Pancreas (tissue), 10 donors: ENCODE results near the gene PRDM16. TPM values are rescaled to one million over a fixed set of nuclear protein-coding genes. Genes with fewer than 3 reads are reported as not detected.
A peak's percentile ranks its signal among the peaks of the same experiment; 100 is the strongest.

ENCODE experiments used
- ATAC-seq, 4 donors: fragments of 200-7000 bp; cut with Tn5 transposase; one replicate each; pipeline versions ENCODE4 v1.8.0 to v1.9.1; 2020; ENCODE audit warnings: mild to moderate bottlenecking in 4 of 4, moderate library complexity in 4 of 4
- DNase-seq, 6 donors: peaks; one replicate each; pipeline ENCODE4 v3.0.0-alpha.2; 2020
- FAIRE-seq: peaks from 2 replicates; lab custom pipeline; 2012; peaks lifted over from hg19 to GRCh38; lab: Jason Lieb, UNC
- H3K27ac ChIP-seq, 4 donors: fragments of 200-600 bp; sonication (generic); 1 replicate in 3 of 4; 2 replicates in 1 of 4; pipeline versions ENCODE4 v1.5.0 to v1.8.0; 2020
- H3K27me3 ChIP-seq, 4 donors: fragments of 200-600 bp; one replicate each; pipeline ENCODE4 v1.8.0; 2021
- H3K36me3 ChIP-seq, 3 donors: fragments of 200-600 bp; sonication (generic) in 1 of 3; one replicate each; pipeline versions ENCODE4 v1.5.0 to v1.8.0; 2020 to 2021
- H3K4me1 ChIP-seq, 3 donors: fragments of 200-600 bp; one replicate each; pipeline ENCODE4 v1.8.0; 2021
- H3K4me3 ChIP-seq, 4 donors: fragments of 200-600 bp; sonication (generic) in 2 of 4; one replicate each; pipeline versions ENCODE4 v1.5.0 to v1.8.0; 2020 to 2021
- H3K9me3 ChIP-seq, 4 donors: fragments of 200-600 bp; one replicate each; pipeline ENCODE4 v1.8.0; 2021
- CTCF ChIP-seq, 4 donors: fragments of 200-600 bp; sonication (generic) in 3 of 4; IDR thresholded peaks; one replicate each; pipeline versions ENCODE4 v1.5.0 to v1.8.0; 2021; ENCODE audit warnings: antibody characterized with exemption in 4 of 4
- WGBS, 2 donors: extraction: QIAGEN DNeasy Blood & Tissue Kit; methylation state at CpG; one replicate each; pipeline ENCODE4 v1.1.7; 2013; 5-methylcytosine and 5-hydroxymethylcytosine counted together
- intact Hi-C, 3 donors: fragments of 100-400 bp; cut with DNase I; formaldehyde crosslinking; loops; one replicate each; pipeline versions ENCODE4 v1.11.1 to v1.14.2; 2022
- polyA plus RNA-seq, 2 donors: library from polyadenylated mRNA; stranded (reverse); fragments of 200-250 nt; gene quantifications; one replicate each; pipeline ENCODE4 v1.2.3, GENCODE V29; 2013
- total RNA-seq, 6 donors: library from RNA; stranded (reverse); fragmentation: NEBNext Ultra II Directional in 4 of 6; extraction: Animal tissue kit (Norgen Biotek cat#: 25700) in 4 of 6; gene quantifications; one replicate each; pipeline versions ENCODE4 v1.2.1 to v1.2.4, GENCODE V29; 2021 to 2023
- donor health status: healthy with polysubstance abuse.
- donor health status: DM: no; HTN: no; CAD: no; lungs with moderate emphysema.
- donor health status: DM: no; HTN: no; CAD: no.
- donor health status: control.
- donor health status: control.
- donor health status: Bipolar disorder and iron deficiency.
- donor health status: DM: yes; HTN: yes; CAD: no.
- donor health status: DM: no; HTN: no; CAD: no.
- donor health status: DM: no; HTN: no; CAD: no.
- donor health status: DM: yes; HTN: yes; CAD: no.

Gene PRDM16
- total and polyA plus RNA-seq, 8 donors: 6.6 to 19.2 (median 14.9) TPM

- DNase-seq (no peak), FAIRE-seq (no peak), ATAC-seq (no peak)
- H3K4me1 ChIP-seq: peaks cover 6 to 10% (median 7%) of the 10 kb centered on the region in 3 donors
- H3K27ac ChIP-seq: no peak overlapping the region
- no peak overlapping the region for H3K4me3 ChIP-seq
- 89 to 93% methylated on average over 7 of the region's 7 CpGs for WGBS, 2 donors
- no peaks in the 10 kb centered on the region for H3K27me3 ChIP-seq
- H3K9me3 ChIP-seq: no peaks in the 10 kb centered on the region
- intact Hi-C loops: no loop called here
- peaks cover 0 to 3% (median 0%) of the 10 kb centered on the region in 3 donors for H3K36me3 ChIP-seq
- no peak for TF ChIP-seq CTCF (IDR thresholded peaks at IDR 0.05)
These were observed 23.5 kb downstream of the PRDM16 start for GRCh38 chr1:3092530-3092929.

GRCh38 chr1:3093898-3094626 lies 25.1 kb downstream of the PRDM16 start:
- peak in 5 of 6 donors; percentile 54 to 70 (median 63) for DNase-seq
- Histone ChIP-seq H3K27ac (peak overlapping the region in 2 of 4 donors; percentile 25 to 41), H3K4me3 (no peak overlapping the region), H3K4me1 (peaks cover 6 to 10% (median 7%) of the 10 kb centered on the region in 3 donors), H3K27me3 (no peaks in the 10 kb centered on the region), H3K9me3 (no peaks in the 10 kb centered on the region), H3K36me3 (peaks cover 0 to 3% (median 0%) of the 10 kb centered on the region in 3 donors)
- intact Hi-C loops: no loop called here
- peak; percentile 59 to 87 (median 82) for ATAC-seq
- 31 to 46% methylated on average over 27 of the region's 27 CpGs for WGBS, 2 donors
- TF ChIP-seq CTCF (IDR thresholded peaks at IDR 0.05): no peak
- no peak for FAIRE-seq

GRCh38 chr1:3094863-3095780 lies 26.1 kb downstream of the PRDM16 start:
- H3K27ac ChIP-seq: no peak overlapping the region
- peaks cover 0 to 3% (median 0%) of the 10 kb centered on the region in 3 donors for H3K36me3 ChIP-seq
- intact Hi-C loops: no loop called here
- DNase-seq (no peak), ATAC-seq (no peak), FAIRE-seq (no peak)
- peaks cover 6 to 10% (median 7%) of the 10 kb centered on the region in 3 donors for H3K4me1 ChIP-seq
- H3K27me3 ChIP-seq: no peaks in the 10 kb centered on the region
- no peak overlapping the region for H3K4me3 ChIP-seq
- TF ChIP-seq CTCF (IDR thresholded peaks at IDR 0.05): no peak
- no peaks in the 10 kb centered on the region for H3K9me3 ChIP-seq
- WGBS, 2 donors: 91 to 93% methylated on average over 26 of the region's 26 CpGs

GRCh38 chr1:3096345-3096744 lies 27.3 kb downstream of the PRDM16 start:
- intact Hi-C loops: no loop called here
- Histone ChIP-seq H3K4me1 (peaks cover 8 to 10% (median 8%) of the 10 kb centered on the region in 3 donors), H3K9me3 (no peaks in the 10 kb centered on the region), H3K27ac (no peak overlapping the region), H3K27me3 (no peaks in the 10 kb centered on the region), H3K36me3 (no peaks in the 10 kb centered on the region), H3K4me3 (no peak overlapping the region)
- 83 to 88% methylated on average over 13 of the region's 13 CpGs for WGBS, 2 donors
- no peak for TF ChIP-seq CTCF (IDR thresholded peaks at IDR 0.05)
- ATAC-seq (no peak), FAIRE-seq (no peak), DNase-seq (no peak)
